ENCODE measurements around the gene DYNC1LI2. TPM values are rescaled to one million over a fixed set of nuclear protein-coding genes. Genes with fewer than 3 reads are reported as not detected.

Gene DYNC1LI2
- 124 TPM for total RNA-seq

DNA sequence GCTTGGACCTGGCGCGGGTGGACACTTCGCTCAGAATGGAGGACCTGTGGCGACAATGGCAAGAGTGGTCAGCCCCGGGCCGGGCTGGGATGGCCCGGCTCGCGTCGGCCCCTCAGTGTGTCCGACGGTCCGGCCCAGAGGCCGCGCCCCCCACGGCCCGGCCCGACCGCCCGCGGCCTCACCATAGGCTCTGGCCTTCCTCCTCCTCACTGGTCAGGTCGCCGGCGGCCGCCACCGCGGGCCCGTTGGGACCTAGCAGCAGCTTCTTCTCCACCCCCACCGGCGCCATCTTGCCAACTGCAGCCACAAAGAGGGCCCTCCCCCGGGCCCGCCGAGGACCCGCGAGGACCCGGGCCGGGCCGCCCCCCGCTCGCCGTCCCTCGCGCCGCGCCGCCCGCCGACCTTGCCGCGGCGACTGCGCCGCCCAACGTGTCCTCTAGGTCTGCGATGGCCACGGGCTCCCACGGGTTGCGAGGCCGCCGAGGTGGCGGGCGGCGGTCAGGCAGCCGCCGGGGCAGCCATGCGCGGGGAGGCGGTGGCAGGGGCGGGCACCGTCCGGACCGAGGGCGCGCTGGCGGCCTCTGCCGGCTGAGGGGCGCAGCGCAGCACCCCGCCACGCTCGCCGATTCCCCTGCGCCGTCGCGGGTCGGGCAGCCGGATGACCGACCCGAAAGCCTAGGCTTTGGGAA, at the start of gene DYNC1LI2:
Gene DYNC1LI2, minus strand, starts transcription at position 307 of the 689 bp plus-strand sequence. Its CDS starts 18 bp downstream, at position 289.

DNA sequence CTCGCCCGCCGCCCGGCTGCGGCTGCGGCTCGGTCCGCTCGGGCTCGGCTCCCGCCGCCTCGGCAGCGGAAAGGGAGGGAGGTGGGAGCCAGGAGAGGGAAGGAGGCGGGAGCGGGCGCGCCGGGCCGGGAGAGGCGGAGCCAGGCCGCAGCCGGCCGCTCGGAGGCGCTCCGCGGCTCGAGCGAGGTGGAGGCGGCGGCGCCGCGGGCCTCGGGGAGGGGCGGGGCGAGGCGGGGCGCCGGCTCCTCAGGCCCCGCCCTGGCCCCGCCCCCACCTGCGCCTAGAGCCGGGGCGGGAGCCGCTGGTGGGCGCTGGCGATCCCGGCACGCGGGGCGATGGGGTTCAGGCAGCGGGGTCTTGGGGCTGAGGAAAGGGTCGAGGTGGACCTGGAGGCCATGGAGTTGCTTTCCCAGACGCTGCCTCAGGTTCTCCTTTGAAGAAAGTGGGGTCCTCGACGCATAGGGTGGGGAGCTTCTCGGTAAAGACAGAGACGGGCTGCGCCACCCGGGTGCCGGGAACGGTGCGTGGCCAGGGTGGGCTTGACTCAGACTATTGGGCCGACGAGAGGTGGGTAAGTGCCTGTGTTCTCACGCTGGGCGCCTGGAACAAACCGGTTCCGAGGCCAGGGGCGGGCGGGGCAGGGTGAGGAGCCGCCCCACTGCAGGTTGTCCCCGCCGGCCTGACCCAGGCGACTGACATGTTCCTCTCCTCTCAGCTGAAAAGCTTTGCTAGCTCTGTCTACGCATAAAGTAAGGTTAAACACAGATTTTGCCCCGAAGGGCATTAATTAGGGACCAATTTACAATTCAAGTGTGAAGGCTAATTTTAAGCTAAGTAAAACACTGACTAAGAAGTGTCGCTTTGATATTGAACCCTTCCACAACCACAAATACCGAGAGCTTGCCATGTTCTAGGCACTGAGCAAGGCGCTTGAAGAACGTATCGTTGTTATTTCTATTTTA, 54.5 kb downstream of the DYNC1LI2 start, which contains the start of gene CMTM4:
Gene CMTM4, minus strand, starts transcription at position 75 of the 962 bp plus-strand sequence. CDS start 218 bp downstream, outside the sequence.

Other genes with a start within 250 kb of the DYNC1LI2 start
- gene TK2, start 201.5 kb downstream of the DYNC1LI2 start, total RNA-seq = 29.3 TPM
- gene CKLF, start 199.0 kb downstream of the DYNC1LI2 start, total RNA-seq = 36.8 TPM
- 4.3 TPM for gene CMTM1, start 185.2 kb downstream of the DYNC1LI2 start, total RNA-seq
- 0.93 TPM for gene CMTM2, start 172.1 kb downstream of the DYNC1LI2 start, total RNA-seq
- 35.4 TPM for gene CMTM3, start 146.9 kb downstream of the DYNC1LI2 start, total RNA-seq
- gene CMTM4, start 54.9 kb downstream of the DYNC1LI2 start, total RNA-seq = 89.0 TPM
- not detected for gene TERB1, start 50.0 kb upstream of the DYNC1LI2 start, total RNA-seq
- gene NAE1, start 79.4 kb upstream of the DYNC1LI2 start, total RNA-seq = 43.7 TPM
- gene CA7, start 92.8 kb upstream of the DYNC1LI2 start, total RNA-seq = 0.12 TPM
- gene PDP2, start 128.9 kb upstream of the DYNC1LI2 start, total RNA-seq = 13.1 TPM
- 479 TPM for gene CDH16, start 167.3 kb upstream of the DYNC1LI2 start, total RNA-seq
- 21.4 TPM for gene RRAD, start 173.9 kb upstream of the DYNC1LI2 start, total RNA-seq
- 77.7 TPM for gene CIAO2B, start 182.8 kb upstream of the DYNC1LI2 start, total RNA-seq
- gene CES2, start 183.9 kb upstream of the DYNC1LI2 start, total RNA-seq = 35.0 TPM
- gene CES3, start 209.7 kb upstream of the DYNC1LI2 start, total RNA-seq = 3.1 TPM
- gene CES4A, start 237.0 kb upstream of the DYNC1LI2 start, total RNA-seq = 6.5 TPM